HL-60 (cell line): Measurements from ENCODE around the gene TRPM6.

ENCODE experiments used
- POLR2AphosphoS5 ChIP-seq: IDR thresholded peaks from 2 replicates; pipeline ENCODE4 v1.6.1; 2012; ENCODE audit warnings: low read depth
- SPI1 ChIP-seq: IDR thresholded peaks from 2 replicates; pipeline ENCODE4 v1.6.1; 2012; ENCODE audit warnings: low read depth, mild to moderate bottlenecking, borderline replicate concordance
- TF ChIP-seq, protein P1 (sequence below): IDR thresholded peaks from one replicate; pipeline ENCODE4 v1.5.1; 2011; ENCODE audit warnings: low read length, control low read depth, inconsistent platforms; ENCODE audit not compliant: insufficient read depth
- TF ChIP-seq, protein P2 (sequence below): IDR thresholded peaks from 2 replicates; pipeline ENCODE4 v1.6.1; 2012; ENCODE audit warnings: low read depth; ENCODE audit not compliant: insufficient replicate concordance

DNA sequence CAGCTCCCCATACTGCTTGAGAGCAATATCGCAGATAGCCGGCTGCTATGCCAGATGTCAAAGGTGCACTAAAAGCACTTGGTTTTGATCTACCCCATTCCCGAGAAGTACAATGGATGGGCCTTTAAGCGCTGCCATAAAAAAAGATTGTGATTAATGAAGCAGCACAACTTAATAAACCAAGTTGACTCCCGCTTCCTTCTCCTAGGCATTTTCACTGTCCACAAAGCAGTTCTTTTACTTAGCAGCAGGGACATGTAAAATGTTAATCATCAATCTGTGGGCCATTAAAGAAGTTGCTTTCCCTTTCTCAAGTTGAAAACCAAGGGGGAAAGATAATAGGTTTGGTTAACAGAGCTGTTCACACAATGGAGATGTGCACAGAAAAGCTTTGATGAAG lies 176.4 kb downstream of the TRPM6 start:
- TF ChIP-seq, protein P1, sequence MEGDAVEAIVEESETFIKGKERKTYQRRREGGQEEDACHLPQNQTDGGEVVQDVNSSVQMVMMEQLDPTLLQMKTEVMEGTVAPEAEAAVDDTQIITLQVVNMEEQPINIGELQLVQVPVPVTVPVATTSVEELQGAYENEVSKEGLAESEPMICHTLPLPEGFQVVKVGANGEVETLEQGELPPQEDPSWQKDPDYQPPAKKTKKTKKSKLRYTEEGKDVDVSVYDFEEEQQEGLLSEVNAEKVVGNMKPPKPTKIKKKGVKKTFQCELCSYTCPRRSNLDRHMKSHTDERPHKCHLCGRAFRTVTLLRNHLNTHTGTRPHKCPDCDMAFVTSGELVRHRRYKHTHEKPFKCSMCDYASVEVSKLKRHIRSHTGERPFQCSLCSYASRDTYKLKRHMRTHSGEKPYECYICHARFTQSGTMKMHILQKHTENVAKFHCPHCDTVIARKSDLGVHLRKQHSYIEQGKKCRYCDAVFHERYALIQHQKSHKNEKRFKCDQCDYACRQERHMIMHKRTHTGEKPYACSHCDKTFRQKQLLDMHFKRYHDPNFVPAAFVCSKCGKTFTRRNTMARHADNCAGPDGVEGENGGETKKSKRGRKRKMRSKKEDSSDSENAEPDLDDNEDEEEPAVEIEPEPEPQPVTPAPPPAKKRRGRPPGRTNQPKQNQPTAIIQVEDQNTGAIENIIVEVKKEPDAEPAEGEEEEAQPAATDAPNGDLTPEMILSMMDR = no peak
- TF ChIP-seq POLR2AphosphoS5 = no peak
- TF ChIP-seq, protein P2, sequence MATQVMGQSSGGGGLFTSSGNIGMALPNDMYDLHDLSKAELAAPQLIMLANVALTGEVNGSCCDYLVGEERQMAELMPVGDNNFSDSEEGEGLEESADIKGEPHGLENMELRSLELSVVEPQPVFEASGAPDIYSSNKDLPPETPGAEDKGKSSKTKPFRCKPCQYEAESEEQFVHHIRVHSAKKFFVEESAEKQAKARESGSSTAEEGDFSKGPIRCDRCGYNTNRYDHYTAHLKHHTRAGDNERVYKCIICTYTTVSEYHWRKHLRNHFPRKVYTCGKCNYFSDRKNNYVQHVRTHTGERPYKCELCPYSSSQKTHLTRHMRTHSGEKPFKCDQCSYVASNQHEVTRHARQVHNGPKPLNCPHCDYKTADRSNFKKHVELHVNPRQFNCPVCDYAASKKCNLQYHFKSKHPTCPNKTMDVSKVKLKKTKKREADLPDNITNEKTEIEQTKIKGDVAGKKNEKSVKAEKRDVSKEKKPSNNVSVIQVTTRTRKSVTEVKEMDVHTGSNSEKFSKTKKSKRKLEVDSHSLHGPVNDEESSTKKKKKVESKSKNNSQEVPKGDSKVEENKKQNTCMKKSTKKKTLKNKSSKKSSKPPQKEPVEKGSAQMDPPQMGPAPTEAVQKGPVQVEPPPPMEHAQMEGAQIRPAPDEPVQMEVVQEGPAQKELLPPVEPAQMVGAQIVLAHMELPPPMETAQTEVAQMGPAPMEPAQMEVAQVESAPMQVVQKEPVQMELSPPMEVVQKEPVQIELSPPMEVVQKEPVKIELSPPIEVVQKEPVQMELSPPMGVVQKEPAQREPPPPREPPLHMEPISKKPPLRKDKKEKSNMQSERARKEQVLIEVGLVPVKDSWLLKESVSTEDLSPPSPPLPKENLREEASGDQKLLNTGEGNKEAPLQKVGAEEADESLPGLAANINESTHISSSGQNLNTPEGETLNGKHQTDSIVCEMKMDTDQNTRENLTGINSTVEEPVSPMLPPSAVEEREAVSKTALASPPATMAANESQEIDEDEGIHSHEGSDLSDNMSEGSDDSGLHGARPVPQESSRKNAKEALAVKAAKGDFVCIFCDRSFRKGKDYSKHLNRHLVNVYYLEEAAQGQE = no peak
- TF ChIP-seq SPI1 = no peak
